GM18868 (cell line): ENCODE measurements around the gene IGF2BP2.

Experiments used
- ATAC-seq: cut with Tn5 transposase; IDR thresholded peaks from one replicate; pipeline ENCODE4 v1.9.1; 2021; ENCODE audit warnings: mild to moderate bottlenecking, moderate library complexity; ENCODE audit not compliant: unreplicated experiment

IGF2BP2 gene

DNA sequence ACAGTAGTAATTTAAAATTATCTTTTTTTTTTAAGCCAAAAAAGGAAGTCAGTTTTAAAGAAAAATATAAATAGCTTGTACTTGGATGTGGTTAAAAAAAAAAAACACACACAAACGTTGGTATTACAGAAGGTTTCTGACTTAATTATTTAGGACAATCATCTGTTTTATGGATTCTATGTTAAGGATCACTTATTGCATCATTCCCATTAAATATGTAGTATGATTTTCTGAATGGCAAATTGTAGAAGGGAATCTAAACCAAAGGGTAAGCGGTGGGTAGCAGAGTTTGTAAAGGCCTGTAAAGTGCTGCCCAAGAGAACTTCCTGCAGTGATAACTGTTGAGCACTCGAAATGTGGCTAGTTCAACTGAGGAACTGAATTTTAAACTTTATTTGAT lies 230.8 kb downstream of the IGF2BP2 start:
- ATAC-seq: no peak
